ENCODE measurements around the gene AKT2. TPM values are rescaled to one million over a fixed set of nuclear protein-coding genes. Genes with fewer than 3 reads are reported as not detected.

AKT2 gene
- total RNA-seq, 1 donor from 2014 or later: 103 TPM

GRCh38 chr19:40217934-40218890, 66.9 kb downstream of the AKT2 start, which contains the start of gene TTC9B:
TTC9B (minus strand) TSS chr19:40218384; CDS start chr19:40218381, 3 bp downstream.
- H3K4me3 ChIP-seq: no peak within 1 kb of the TSS
- DNase-seq (no peak), ATAC-seq (peak; percentile 2)

GRCh38 chr19:40217027-40217810, 67.9 kb downstream of the AKT2 start:
- intact Hi-C loops (cut with DNase I): loop anchor here (5.0 kb wide), 1 partner anchor 60 kb away; no protein-coding TSS in a partner anchor
- Histone ChIP-seq H3K27ac (no peak overlapping the region), H3K4me1 (no peaks in the 10 kb centered on the region), H3K36me3 (no peaks in the 10 kb centered on the region), H3K9me3 (no peaks in the 10 kb centered on the region), H3K27me3 (peaks cover 29% of the 10 kb centered on the region), H3K4me3 (no peak overlapping the region)
- ATAC-seq (peak; percentile 36), DNase-seq (peak; percentile 82)
- TF ChIP-seq CTCF (IDR thresholded peaks at IDR 0.05): peak; percentile 26

More at GRCh38 chr19:40217934-40218890, 66.9 kb downstream of the AKT2 start, which contains the start of gene TTC9B:
- intact Hi-C loops (cut with DNase I): loop anchor here (5.0 kb wide), 1 partner anchor 61 kb away; no protein-coding TSS in a partner anchor
- H3K36me3 ChIP-seq: no peaks in the 10 kb centered on the region
- H3K9me3 ChIP-seq: no peaks in the 10 kb centered on the region
- H3K4me1 ChIP-seq: peaks cover 3% of the 10 kb centered on the region
- H3K27ac ChIP-seq: no peak within 1 kb of the TSS
- peaks cover 31% of the 10 kb centered on the region for H3K27me3 ChIP-seq
- no peak for TF ChIP-seq CTCF (IDR thresholded peaks at IDR 0.05)

GRCh38 chr19:40216777-40217026, 68.4 kb downstream of the AKT2 start:
- Histone ChIP-seq H3K4me1 (no peaks in the 10 kb centered on the region), H3K27ac (no peak overlapping the region), H3K9me3 (no peaks in the 10 kb centered on the region), H3K27me3 (peaks cover 29% of the 10 kb centered on the region), H3K36me3 (no peaks in the 10 kb centered on the region), H3K4me3 (no peak overlapping the region)
- DNase-seq (no peak), ATAC-seq (no peak)
- TF ChIP-seq CTCF (IDR thresholded peaks at IDR 0.05): no peak
- intact Hi-C loops (cut with DNase I): loop anchor here (5.0 kb wide), 1 partner anchor 59 kb away; no protein-coding TSS in a partner anchor

GRCh38 chr19:40216013-40216776, 69.0 kb downstream of the AKT2 start:
- intact Hi-C loops (cut with DNase I): loop anchor here (5.0 kb wide), 1 partner anchor 59 kb away; no protein-coding TSS in a partner anchor
- Histone ChIP-seq H3K27ac (no peak overlapping the region), H3K4me1 (no peaks in the 10 kb centered on the region), H3K27me3 (peaks cover 29% of the 10 kb centered on the region), H3K9me3 (no peaks in the 10 kb centered on the region), H3K4me3 (no peak overlapping the region), H3K36me3 (peaks cover 3% of the 10 kb centered on the region)
- DNase-seq (no peak), ATAC-seq (no peak)
- no peak for TF ChIP-seq CTCF (IDR thresholded peaks at IDR 0.05)

GRCh38 chr19:40214936-40215335, 70.2 kb downstream of the AKT2 start:
- Histone ChIP-seq H3K9me3 (no peaks in the 10 kb centered on the region), H3K4me1 (no peaks in the 10 kb centered on the region), H3K4me3 (no peak overlapping the region), H3K27me3 (peaks cover 29% of the 10 kb centered on the region), H3K36me3 (peaks cover 8% of the 10 kb centered on the region), H3K27ac (no peak overlapping the region)
- no peak for ATAC-seq
- TF ChIP-seq CTCF (IDR thresholded peaks at IDR 0.05): no peak
- no peak for DNase-seq
- intact Hi-C loops (cut with DNase I): loop anchor here (5.0 kb wide), 1 partner anchor 58 kb away; no protein-coding TSS in a partner anchor
